Hematopoietic multipotent progenitor cell treated with erythropoietin and hydrocortisone succinate and interleukin-3 and kit ligand, for 17 days (in vitro differentiated cells): ENCODE results near the gene WDR18.
A peak's percentile ranks its signal among the peaks of the same experiment; 100 is the strongest.
"Not testable (repeated sequence)": the region's sequence is repeated elsewhere in the genome, so short reads cannot be mapped to it uniquely, and the experiment has no call there.

ENCODE experiments used
- DNase-seq: peaks from one replicate; pipeline ENCODE4 v3.0.0-alpha.2; 2015; ENCODE audit warnings: low spot score

WDR18 gene

GRCh38 chr19:1019980-1020867 lies 36.1 kb downstream of the WDR18 start:
- DNase-seq, result peak; percentile 29

GRCh38 chr19:1020868-1021425 lies 36.8 kb downstream of the WDR18 start, which contains the start of gene TMEM259:
Gene TMEM259, minus strand, starts transcription at chr19:1021123. Its CDS starts 127 bp downstream, at chr19:1020996.
- peak; percentile 98 for DNase-seq

GRCh38 chr19:1023883-1024188 lies 39.7 kb downstream of the WDR18 start:
- not testable (repeated sequence) for DNase-seq

- not testable (repeated sequence) for DNase-seq
Measured at GRCh38 chr19:1025080-1025479, 40.9 kb downstream of the WDR18 start.

- peak; percentile 37 for DNase-seq
Measured at GRCh38 chr19:1025960-1026782, 42.0 kb downstream of the WDR18 start, which contains the start of gene CNN2. Gene CNN2, plus strand, starts transcription at chr19:1026608. Its CDS starts 54 bp downstream, at chr19:1026662.

DNA sequence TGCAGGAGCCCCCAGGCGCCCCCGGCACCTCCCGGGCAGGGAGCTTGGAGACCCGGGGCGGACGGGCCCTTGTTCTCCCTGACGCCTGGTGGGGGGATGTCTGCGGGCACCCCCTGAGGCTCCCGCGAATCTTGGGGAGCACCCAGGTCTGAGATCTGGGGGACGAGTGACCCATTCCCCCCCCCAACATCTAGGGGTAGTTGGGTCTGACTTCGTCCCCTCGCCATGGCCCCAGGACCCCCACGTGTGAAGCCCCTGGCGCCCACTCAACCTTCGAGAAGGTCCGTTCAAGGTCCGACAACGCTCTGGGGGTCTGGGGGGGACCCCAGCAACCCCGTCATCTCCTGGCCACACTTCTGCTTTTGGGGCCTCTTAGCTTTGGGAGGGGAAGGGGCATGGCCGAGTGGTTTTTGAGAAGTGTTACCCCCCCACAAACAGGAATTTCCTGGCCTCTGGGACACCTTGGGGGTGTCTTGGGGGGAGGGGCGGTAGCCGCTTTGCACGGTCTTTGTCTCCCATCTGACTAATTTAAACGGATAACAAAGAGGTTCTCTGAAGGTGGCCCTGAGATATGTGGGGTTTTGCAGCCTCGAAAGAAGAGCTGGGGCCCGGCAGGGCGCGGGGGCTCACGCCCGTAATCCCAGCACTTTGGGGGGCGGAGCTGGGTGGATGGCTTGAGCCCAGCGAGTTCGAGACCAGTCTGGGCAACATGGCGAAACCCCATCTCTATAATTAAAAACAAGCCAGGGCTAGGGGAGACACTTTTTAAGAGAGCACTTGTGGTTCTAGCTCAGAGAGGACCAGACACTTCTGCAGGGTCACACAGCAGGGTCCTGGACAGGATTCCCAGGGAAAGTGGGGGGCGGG lies 42.9 kb downstream of the WDR18 start:
- no peak for DNase-seq

- no peak for DNase-seq
Measured at GRCh38 chr19:1027650-1028061, 43.5 kb downstream of the WDR18 start.

DNA sequence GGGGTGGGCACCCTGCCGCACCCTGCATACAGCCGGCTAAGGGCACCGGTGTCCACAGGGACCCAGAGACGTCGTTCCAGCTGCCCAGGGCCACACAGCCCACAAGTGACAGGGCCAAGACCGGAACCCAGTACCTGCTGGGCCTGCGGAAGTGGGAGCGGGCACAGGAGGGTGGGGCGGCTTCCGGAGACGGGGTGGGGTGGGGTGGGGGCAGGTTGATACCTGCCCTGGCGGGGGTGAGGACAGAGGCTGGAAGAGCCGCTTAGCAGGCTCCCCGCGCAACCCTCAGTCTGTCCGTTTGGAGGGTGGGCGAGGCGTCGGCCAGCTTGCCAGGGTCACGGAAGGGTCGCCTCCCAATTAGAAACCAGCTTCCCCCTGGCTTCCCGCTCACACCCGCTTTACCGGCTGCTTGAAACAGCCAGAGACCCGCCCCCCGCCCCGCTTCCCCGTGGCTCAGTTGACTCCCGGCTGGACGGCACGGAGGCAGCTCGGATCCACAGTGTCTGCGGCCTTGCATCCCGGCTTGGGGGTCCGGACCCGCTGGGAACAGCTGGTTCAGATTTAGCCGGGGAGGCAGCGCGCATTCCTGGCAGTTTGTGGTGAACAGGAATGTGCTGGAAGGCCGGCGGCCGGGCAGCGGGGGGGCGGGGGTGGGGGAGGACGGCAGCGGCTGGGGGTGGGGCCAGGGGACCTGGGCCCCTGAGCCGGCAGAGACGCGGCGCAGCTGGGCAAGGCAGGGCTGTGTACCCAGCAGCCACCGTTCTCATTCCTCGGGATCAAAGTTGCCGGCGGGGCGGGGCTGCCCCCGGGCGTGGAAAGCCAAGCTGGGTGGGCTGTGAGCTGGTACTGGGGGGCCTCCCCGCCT lies 44.1 kb downstream of the WDR18 start:
- no peak for DNase-seq

DNA sequence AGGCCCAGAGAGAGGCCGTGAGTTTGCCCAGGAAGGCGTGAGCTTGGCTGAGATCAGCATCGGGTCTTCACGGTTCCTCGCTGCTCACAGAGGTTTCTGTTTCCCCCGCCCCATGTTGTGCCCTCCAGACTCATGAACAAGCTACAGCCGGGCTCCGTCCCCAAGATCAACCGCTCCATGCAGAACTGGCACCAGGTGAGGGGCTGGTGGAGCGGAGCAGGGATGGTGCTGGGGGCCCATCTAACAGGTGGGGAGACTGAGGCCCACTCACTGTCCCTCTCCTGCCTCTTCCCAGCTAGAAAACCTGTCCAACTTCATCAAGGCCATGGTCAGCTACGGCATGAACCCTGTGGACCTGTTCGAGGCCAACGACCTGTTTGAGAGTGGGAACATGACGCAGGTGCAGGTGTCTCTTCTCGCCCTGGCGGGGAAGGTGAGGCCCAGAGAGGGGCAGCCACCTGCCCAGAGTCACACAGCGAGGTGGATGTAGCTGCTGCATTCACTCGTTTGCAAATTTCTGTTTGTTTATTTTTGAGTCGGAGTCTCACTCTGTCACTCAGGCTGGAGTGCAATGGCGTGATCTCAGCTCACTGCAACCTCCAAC lies 48.2 kb downstream of the WDR18 start:
- DNase-seq, result no peak

DNA sequence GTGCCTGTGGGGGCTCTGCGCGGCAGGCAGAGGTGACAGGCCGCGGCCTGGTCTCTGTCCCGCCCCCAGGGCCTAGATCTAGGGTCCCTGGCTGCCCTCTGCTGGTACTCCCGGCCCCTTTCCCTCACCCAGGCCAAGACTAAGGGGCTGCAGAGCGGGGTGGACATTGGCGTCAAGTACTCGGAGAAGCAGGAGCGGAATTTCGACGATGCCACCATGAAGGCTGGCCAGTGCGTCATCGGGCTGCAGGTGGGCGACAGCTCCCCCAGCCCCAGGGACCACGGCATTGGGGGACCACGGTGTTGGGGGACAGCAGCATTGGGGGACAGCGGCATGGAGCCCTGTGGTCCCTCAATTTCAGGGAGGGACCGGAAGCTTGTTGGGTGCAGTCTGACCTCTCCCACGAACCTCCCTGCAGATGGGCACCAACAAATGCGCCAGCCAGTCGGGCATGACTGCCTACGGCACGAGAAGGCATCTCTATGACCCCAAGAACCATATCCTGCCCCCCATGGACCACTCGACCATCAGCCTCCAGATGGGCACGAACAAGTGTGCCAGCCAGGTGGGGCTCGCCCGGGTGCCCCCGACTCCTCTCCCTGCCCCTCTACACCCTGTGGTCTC lies 52.0 kb downstream of the WDR18 start:
- DNase-seq, result no peak

DNA sequence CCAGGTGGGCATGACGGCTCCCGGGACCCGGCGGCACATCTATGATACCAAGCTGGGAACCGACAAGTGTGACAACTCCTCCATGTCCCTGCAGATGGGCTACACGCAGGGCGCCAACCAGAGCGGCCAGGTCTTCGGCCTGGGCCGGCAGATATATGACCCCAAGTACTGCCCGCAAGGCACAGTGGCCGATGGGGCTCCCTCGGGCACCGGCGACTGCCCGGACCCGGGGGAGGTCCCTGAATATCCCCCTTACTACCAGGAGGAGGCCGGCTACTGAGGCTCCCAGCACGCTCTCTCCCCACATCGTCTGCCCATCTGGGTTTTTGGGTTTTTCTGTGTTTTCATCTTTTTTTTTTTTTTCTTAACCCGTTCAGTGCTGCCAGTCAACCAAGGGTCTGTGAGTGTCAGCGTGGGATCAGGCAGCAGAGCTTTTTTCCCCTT lies 53.5 kb downstream of the WDR18 start:
- no peak for DNase-seq

- no peak for DNase-seq
Measured at GRCh38 chr19:1038978-1039645, 55.0 kb downstream of the WDR18 start.

GRCh38 chr19:1039646-1040475 lies 55.7 kb downstream of the WDR18 start, which contains the start of gene ABCA7:
Gene ABCA7, plus strand, starts transcription at chr19:1040107. Its CDS starts 1,255 bp downstream, at chr19:1041362.
- DNase-seq, result peak; percentile 99

GRCh38 chr19:1040476-1041271 lies 56.5 kb downstream of the WDR18 start:
- peak; percentile 97 for DNase-seq

DNA sequence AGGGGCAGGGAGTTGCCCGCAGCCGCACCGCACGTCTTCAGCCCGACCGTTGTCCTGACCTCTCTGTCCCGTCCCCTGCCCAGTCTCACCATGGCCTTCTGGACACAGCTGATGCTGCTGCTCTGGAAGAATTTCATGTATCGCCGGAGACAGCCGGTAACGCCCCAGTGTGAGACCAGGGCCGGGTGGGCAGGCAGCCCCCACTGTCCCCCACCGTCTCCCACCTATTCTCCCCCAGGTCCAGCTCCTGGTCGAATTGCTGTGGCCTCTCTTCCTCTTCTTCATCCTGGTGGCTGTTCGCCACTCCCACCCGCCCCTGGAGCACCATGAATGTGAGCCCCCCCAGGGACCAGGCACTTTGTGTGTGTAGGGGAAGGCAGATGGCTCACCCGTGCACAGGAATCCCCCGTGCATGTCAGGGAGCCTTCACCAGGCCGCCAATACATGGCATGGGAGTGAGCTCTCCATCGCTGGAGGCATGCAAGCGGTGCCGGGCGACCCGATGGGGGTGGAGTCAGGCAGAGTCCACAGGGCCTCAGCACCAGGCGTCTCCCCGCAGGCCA lies 57.2 kb downstream of the WDR18 start:
- DNase-seq, result no peak

DNA sequence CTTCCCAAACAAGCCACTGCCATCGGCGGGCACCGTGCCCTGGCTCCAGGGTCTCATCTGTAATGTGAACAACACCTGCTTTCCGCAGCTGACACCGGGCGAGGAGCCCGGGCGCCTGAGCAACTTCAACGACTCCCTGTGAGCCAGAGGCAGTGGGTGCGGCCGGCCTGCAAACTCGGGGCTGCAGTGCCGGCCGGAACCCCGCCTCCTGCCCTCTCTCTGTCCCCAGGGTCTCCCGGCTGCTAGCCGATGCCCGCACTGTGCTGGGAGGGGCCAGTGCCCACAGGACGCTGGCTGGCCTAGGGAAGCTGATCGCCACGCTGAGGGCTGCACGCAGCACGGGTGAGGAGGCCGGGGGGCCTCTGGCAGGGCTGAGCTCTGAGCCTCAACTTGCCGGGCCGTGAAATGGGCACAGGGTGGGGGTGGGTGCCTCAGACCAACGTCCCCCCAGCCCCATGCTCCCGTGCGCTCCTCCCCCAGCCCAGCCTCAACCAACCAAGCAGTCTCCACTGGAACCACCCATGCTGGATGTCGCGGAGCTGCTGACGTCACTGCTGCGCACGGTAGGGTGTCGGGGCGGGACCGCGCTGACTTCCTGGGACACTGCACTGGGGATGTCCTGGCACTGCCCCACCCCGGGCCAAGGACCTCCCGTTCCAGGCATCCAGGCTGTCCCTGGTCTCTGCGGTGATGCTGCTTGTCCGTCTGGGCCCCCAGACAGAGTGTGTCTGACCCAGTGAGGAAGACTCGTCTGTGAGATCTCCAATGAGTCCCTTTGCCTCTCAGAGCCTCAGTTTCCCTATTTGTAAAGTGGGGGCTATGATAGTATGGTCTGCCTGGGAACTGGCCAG lies 57.9 kb downstream of the WDR18 start:
- DNase-seq, result no peak
